HUES6 (cell line): ENCODE data around the gene MAGEA9.
"Not testable (repeated sequence)": the region's sequence is repeated elsewhere in the genome, so short reads cannot be mapped to it uniquely, and the experiment has no call there.

Experiments used
- H3K27ac ChIP-seq: 2 replicates; pipeline ENCODE4 v1.7.0; 2013; ENCODE audit warnings: low read depth, mild to moderate bottlenecking, low read length, inconsistent platforms
- H3K27me3 ChIP-seq: 2 replicates; pipeline ENCODE4 v1.6.1; 2013; ENCODE audit warnings: low read length; ENCODE audit not compliant: control insufficient read depth, insufficient read depth
- H3K36me3 ChIP-seq: 2 replicates; pipeline ENCODE4 v1.6.1; 2013; ENCODE audit warnings: low read length; ENCODE audit not compliant: control insufficient read depth, insufficient read depth
- H3K4me1 ChIP-seq: 2 replicates; pipeline ENCODE4 v1.6.1; 2013; ENCODE audit warnings: low read length; ENCODE audit not compliant: control insufficient read depth, insufficient read depth
- H3K4me3 ChIP-seq: 2 replicates; pipeline ENCODE4 v1.5.1; 2013; ENCODE audit warnings: low read depth, low read length
- H3K9ac ChIP-seq: one replicate; pipeline ENCODE4 v1.6.1; 2013; ENCODE audit warnings: mild to moderate bottlenecking, low read length
- H3K9me3 ChIP-seq: 2 replicates; pipeline ENCODE4 v1.6.1; 2013; ENCODE audit warnings: low read depth, low read length; ENCODE audit not compliant: control insufficient read depth, insufficient read depth

MAGEA9 gene

DNA sequence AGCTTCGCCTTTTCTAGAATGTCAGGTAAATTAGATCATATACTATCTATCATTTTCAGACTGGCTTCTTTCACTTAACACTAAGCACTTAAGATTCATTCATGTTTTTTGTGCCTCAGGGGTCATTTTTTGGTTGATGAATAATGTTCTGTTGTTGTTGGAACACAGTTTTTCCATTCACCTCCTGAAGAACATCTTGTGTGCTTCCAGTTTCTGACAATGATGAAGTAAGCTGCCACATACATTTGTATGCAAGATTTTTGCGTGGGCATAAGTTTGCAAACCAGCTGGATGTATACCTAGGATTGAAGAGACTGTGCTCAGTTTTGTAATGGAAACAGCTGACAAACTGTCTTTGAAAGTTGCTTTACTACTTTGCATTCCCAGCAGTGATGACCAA lies 37.6 kb downstream of the MAGEA9 start:
- H3K9ac ChIP-seq = no peak overlapping the region
- H3K4me1 ChIP-seq = no peaks in the 10 kb centered on the region
- H3K27me3 ChIP-seq = no peaks in the 10 kb centered on the region
- H3K4me3 ChIP-seq = no peak overlapping the region
- no peaks in the 10 kb centered on the region for H3K36me3 ChIP-seq
- H3K27ac ChIP-seq = no peak overlapping the region
- peaks cover 12% of the 10 kb centered on the region; the same call in 1 of the 2 replicates for H3K9me3 ChIP-seq

- no peak overlapping the region for H3K27ac ChIP-seq
- H3K27me3 ChIP-seq = no peaks in the 10 kb centered on the region
- H3K4me1 ChIP-seq = peaks cover 45% of the 10 kb centered on the region
- peaks cover 12% of the 10 kb centered on the region for H3K9me3 ChIP-seq
- no peak overlapping the region for H3K4me3 ChIP-seq
- H3K36me3 ChIP-seq = no peaks in the 10 kb centered on the region
- no peak overlapping the region for H3K9ac ChIP-seq
These were observed 43.7 kb downstream of the MAGEA9 start for GRCh38 chrX:149825424-149825823.

DNA sequence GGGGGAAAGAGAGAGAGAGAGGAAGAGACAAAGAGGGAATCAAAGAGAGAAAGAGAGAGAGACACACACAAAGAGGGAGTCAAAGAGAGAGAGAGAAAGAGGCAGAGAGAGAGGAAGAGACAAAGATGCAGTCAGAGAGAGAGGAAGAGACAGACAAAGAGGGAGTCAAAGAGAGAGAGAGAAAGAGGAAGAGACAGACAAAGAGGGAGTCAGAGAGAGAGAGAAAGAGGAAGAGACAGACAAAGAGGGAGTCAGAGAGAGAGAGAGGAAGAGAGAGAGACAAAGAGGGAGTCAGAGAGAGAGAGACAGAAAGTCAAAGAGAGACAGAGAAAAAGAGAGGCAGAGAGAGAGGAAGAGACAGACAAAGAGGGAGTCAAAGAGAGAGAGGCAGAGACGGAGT lies 45.5 kb downstream of the MAGEA9 start:
- 0 out of 2 replicates have a peak overlapping the region, but pooled peaks have one; percentile 18 for H3K4me3 ChIP-seq
- H3K27me3 ChIP-seq = no peaks in the 10 kb centered on the region
- peak overlapping the region; percentile 42 for H3K9ac ChIP-seq
- peak overlapping the region; percentile 96; the same call in 1 of the 2 replicates for H3K27ac ChIP-seq
- H3K9me3 ChIP-seq = peaks cover 12% of the 10 kb centered on the region
- no peaks in the 10 kb centered on the region for H3K36me3 ChIP-seq
- H3K4me1 ChIP-seq = peaks cover 61% of the 10 kb centered on the region

DNA sequence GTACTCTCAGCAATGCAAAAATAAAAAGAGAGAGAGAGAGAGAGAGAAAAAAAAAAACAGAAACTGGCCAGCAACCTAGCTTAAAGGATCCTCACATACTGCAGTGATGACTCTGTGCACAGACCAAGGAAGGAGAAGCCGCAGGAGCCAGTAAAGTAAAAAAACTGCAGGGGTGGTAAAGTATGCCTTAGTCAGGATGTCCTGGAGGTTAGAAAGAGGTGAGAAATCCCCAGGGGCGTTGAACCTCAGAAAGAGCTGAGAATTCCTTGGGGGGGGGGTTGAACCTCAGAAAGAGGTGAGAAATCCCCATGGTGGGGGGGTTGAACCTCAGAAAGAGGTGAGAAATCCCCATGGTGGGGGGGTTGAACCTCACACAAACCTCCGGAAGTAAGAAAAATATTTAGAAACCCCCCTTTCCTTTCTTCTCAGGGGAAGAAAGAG lies 48.0 kb downstream of the MAGEA9 start:
- H3K9me3 ChIP-seq = 0 out of 2 replicates have a peak, but pooled peaks cover 3% of the 10 kb centered on the region
- H3K4me3 ChIP-seq = peak overlapping the region; percentile 58
- peak overlapping the region; percentile 85 for H3K9ac ChIP-seq
- no peaks in the 10 kb centered on the region for H3K36me3 ChIP-seq
- H3K4me1 ChIP-seq = peaks cover 75% of the 10 kb centered on the region
- peak overlapping the region; percentile 96 for H3K27ac ChIP-seq
- H3K27me3 ChIP-seq = no peaks in the 10 kb centered on the region

DNA sequence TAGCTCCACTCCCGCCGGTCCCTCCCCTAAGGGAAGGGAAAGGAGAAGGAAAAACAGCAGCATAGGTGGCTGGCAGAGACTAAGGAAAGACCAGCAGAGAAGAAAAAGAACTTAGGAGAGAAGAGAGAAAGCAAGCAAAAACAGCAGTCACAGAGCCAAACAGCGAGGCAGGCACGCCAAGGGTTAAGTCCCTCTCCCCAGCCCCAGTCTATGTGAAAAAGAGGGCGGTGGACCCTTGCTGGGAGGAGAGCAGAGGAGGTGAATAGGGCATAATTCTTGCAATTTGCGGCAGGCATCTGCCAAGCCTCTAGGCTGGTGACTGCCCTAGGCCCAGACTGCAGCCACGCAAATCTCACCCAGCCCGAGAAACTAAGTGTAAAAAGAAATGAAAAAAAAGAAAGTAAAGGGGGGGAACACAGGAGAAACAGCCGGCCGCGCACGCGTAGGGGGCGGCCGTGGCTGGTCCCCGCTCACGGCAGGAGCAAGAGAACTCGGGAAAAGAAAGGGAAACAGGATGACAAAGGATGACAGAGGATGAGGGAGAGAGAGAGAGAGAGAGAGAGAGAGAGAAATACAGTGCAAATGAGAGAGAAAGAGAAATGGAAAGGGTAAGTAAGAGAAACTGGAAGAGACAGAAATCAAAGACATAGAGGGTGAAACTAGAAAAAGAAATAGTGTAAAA lies 48.6 kb downstream of the MAGEA9 start:
- H3K36me3 ChIP-seq = no peaks in the 10 kb centered on the region
- H3K4me1 ChIP-seq = peaks cover 75% of the 10 kb centered on the region
- peak overlapping the region; percentile 85 for H3K9ac ChIP-seq
- peak overlapping the region; percentile 58 for H3K4me3 ChIP-seq
- peak overlapping the region; percentile 96 for H3K27ac ChIP-seq
- no peaks in the 10 kb centered on the region for H3K9me3 ChIP-seq
- no peaks in the 10 kb centered on the region for H3K27me3 ChIP-seq

- no peaks in the 10 kb centered on the region for H3K36me3 ChIP-seq
- H3K4me1 ChIP-seq = peaks cover 68% of the 10 kb centered on the region
- no peaks in the 10 kb centered on the region for H3K9me3 ChIP-seq
- H3K9ac ChIP-seq = peak overlapping the region; percentile 17
- no peak overlapping the region for H3K4me3 ChIP-seq
- H3K27ac ChIP-seq = no peak overlapping the region
- no peaks in the 10 kb centered on the region for H3K27me3 ChIP-seq
These were observed 49.7 kb downstream of the MAGEA9 start for GRCh38 chrX:149831473-149831872.

DNA sequence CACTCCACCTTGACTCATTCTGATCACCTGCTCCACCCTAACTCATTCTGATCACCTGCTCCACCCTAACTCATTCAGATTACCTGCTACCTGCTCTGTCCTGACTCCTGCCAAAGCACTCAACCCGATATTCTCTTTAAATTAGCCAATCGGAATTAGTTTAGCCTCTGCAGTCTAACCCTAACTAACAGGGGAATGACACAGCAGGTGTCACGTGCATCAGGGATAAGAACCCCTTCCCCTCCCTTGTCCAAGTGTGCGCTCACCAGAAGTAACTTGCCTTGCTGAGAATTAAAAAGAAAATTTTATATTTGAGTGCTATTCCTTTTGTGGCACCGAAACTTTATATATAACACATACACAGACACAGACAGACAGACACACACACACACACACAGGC lies 55.0 kb downstream of the MAGEA9 start:
- not testable (repeated sequence) for H3K9ac ChIP-seq, H3K27ac ChIP-seq, H3K27me3 ChIP-seq, H3K4me3 ChIP-seq, H3K36me3 ChIP-seq
- peaks cover 37% of the 10 kb centered on the region for H3K4me1 ChIP-seq
- peaks cover 15% of the 10 kb centered on the region for H3K9me3 ChIP-seq

DNA sequence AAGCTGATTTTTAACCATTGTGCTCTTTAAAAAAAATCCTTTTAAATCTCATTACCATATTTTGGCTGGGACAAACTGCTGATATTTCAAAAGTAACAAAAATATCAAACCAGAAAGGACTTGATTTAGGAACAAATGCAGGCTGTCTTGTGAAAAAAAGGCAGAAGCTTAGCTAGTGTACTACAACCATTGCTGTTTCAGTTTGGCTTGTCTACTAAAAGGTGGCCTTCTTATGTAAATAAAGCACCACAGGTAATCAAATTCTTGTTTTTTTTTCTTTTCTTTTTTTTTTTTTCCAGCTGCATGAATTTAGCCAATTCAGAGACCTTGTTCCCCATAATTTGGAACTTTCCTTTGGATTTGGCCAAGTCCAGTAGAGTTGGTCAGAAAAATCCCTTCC lies 55.4 kb downstream of the MAGEA9 start:
- H3K36me3 ChIP-seq = no peaks in the 10 kb centered on the region
- no peak overlapping the region; the same call in 1 of the 2 replicates for H3K27ac ChIP-seq
- peaks cover 18% of the 10 kb centered on the region for H3K9me3 ChIP-seq
- peaks cover 33% of the 10 kb centered on the region for H3K4me1 ChIP-seq
- H3K9ac ChIP-seq = no peak overlapping the region
- H3K27me3 ChIP-seq = no peaks in the 10 kb centered on the region
- H3K4me3 ChIP-seq = no peak overlapping the region; the same call in 1 of the 2 replicates
